GM15510 (cell line): Measurements from ENCODE around the gene IL31RA.

Source experiments
- POLR2A ChIP-seq: IDR thresholded peaks from 3 replicates; pipeline ENCODE4 v1.6.1; 2011; ENCODE audit warnings: borderline replicate concordance; ENCODE audit not compliant: insufficient read length; ENCODE audit errors: extremely low read depth

IL31RA gene

GRCh38 chr5:55907927-55908326 lies 56.8 kb downstream of the IL31RA start:
- TF ChIP-seq POLR2A = no peak

- no peak for TF ChIP-seq POLR2A
Measured at GRCh38 chr5:55908804-55909203, 57.6 kb downstream of the IL31RA start.

DNA sequence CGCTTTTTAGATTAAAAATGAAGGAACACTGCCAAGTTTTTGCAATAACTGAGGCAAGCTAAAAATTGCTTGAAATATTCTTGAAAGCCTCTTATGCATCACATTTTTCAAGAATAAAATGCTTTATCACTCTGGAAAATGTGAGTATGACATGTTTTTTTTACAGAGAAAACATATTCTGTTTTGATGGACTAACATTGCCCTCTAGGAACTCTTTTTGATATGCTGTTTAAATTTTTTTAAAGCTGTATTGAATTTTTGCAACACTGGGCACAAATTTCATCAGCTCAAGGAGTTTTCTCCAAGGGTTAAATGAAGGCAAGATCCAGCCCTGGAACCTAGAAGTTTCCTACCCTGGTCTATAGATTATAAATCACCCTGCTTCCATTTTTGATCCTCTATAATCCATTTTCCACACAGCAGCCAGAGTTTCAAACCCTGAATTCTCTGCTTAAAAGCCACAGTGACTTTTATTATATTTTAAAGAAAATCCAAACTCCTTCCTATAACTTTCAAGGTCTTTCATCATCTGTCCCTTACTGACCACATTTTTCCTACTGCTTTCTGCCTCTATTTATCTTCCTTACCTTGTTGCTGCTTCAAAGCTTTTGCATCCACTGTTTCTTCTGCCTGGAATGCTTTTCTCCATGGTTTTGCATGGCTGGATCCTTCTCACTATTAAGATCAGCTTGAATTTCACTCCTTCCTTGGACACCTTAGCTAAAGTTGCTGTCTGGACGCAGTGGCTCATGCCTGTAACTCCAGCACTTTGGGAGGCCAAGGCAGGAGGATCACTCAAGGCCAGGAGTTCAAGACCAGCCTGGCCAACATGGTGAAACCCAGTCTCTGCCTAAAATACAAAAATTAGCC lies 60.9 kb downstream of the IL31RA start:
- TF ChIP-seq POLR2A = no peak

DNA sequence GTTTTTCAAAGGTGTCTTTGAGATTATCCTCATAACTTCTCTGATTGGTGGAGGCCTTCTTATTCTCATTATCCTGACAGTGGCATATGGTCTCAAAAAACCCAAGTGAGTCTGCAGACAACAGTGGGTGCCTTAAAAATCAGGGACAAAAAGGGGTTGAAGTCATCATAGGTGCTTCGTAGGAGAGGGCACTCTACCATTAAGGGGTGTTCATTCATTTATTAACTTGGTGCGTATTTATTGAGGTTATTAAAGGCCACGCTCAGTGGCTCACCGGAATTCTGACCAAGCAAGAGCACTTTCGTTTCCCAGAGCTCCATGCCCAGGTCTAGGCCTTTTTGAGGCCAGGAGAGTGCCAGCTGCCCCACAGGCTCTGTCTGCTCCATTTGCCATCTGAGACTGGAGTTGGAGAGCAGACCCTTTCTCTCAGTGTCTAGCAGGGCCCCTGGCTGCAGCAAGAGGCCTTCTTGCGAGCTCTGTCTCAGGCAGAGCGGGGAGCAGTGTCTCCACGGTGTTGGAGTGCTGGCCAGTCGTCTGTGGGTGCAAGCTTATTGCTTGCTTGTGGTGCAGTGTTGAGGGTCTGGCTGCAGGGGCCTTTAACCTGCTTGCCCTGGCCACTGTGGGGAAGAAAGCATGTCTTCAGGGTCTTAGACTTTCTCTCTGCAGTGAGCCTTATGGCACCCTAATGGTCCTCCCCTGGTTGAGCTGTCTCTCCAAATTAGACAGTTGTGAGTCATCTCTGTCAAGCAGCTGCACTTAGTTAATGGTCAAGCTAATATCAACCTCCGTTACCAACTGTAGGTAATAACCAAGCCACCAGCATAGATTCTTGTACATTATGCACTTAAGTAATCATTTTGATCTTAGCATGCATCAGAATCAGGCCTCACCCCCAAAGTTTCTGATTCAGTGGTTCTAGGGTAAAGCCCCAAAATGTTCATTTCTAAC lies 62.6 kb downstream of the IL31RA start:
- TF ChIP-seq POLR2A = no peak

DNA sequence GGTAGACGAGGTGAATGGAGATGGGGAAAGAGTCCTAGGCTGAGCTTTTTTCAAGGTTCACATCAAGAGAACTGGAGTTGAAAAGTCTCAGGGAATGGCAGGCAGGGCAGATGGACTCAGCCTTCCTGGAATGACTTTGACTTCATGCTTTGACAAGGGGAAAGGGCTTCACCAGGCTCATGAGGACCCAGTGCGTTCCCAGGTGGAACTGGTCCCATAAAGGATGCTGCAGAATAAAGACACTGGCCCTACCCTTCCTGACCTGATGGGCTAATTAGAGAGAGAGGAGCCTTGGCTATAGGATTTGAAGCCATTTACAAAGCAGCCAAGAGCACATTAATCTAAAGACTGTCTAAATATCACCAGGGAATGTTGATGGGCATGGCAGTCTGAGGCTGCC lies 63.8 kb downstream of the IL31RA start:
- no peak for TF ChIP-seq POLR2A

DNA sequence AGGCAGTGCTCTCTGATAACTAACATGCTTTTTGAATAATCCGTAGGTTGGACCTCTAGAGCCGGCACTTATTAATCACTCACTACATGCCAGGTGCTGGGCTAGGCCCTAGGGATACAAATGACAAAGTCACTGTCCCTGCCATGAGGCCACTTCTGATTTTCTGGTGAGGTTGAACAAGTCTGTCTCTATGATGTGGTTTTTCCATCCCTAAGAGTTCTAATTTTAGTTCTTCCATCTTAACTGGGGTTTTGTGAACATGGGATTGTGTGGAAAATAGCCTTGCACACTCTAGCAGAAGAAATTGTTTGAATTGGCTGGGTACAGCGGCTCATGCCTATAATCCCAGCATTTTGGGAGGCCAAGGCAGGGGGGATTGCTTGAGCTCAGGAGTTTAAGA lies 64.6 kb downstream of the IL31RA start:
- no peak for TF ChIP-seq POLR2A

- no peak for TF ChIP-seq POLR2A
Measured at GRCh38 chr5:55916986-55917385, 65.8 kb downstream of the IL31RA start.

GRCh38 chr5:55917402-55918086 lies 66.4 kb downstream of the IL31RA start:
- no peak for TF ChIP-seq POLR2A

GRCh38 chr5:55918087-55919035 lies 67.2 kb downstream of the IL31RA start:
- no peak for TF ChIP-seq POLR2A

- no peak for TF ChIP-seq POLR2A
Measured at GRCh38 chr5:55919625-55920024, 68.5 kb downstream of the IL31RA start.

GRCh38 chr5:55920784-55921183 lies 69.6 kb downstream of the IL31RA start:
- no peak for TF ChIP-seq POLR2A

- no peak for TF ChIP-seq POLR2A
Measured at GRCh38 chr5:55921617-55922016, 70.5 kb downstream of the IL31RA start.

DNA sequence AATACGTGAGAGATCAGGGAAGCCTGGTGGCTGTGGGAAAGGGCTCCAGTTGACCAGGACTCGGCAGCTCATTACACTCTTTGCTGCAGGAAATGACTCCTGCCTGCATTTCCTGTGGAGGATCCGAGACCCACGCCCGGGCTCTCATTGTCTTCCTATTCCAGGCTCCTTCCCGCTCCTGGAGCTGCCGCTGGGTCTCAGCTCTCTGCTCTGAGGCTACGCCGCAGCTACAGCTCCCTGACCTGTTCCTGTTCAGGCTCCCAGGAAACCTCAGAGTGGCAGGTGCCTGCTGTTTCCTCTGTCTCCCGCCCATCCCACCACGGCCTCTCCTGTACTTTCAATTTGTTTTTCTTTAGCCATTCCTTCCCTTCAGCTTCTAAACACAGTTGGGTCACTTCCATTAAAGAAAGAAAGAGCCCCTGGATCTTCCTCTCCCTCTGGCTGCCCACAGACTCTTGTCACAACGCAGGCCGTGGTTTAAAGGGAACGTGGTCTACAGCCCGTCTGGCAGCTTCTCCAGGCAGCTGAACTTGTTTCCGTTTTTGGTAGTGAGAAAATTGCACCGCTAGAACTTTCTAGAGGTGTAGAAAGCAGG lies 72.1 kb downstream of the IL31RA start:
- no peak for TF ChIP-seq POLR2A
